DND-41 (cell line): ENCODE data around the gene ZNRD2.

ENCODE experiments used
- CTCF ChIP-seq: IDR thresholded peaks from 2 replicates; pipeline ENCODE4 v1.5.1; 2012; ENCODE audit warnings: borderline replicate concordance, low read length, moderate library complexity, mild to moderate bottlenecking; ENCODE audit not compliant: poor library complexity, severe bottlenecking; ENCODE audit errors: extremely low read depth
- EZH2 ChIP-seq: IDR thresholded peaks from 3 replicates; pipeline ENCODE4 v1.6.1; 2012; ENCODE audit warnings: borderline replicate concordance, low read depth, mild to moderate bottlenecking, moderate library complexity, low read length, inconsistent platforms; ENCODE audit not compliant: severe bottlenecking

- TF ChIP-seq CTCF (no peak), EZH2 (no peak)
Observed at GRCh38 chr11:65617990-65618751, 47.9 kb downstream of the ZNRD2 start.
